Gastrocnemius medialis (tissue), 4 donors: ENCODE measurements around the gene OSGIN1.

Experiments used
- POLR2A ChIP-seq, 2 donors: fragments of 450-650 bp; IDR thresholded peaks; one replicate each; pipeline ENCODE4 v1.6.1; 2017; ENCODE audit warnings: antibody characterized with exemption in 2 of 2, mild to moderate bottlenecking in 2 of 2, moderate library complexity in 2 of 2
- TF ChIP-seq, protein P1 (sequence below), 5 experiments: fragments of 450-650 bp in 3 of 5; fragments of 200-600 bp in 2 of 5; sonication (generic) in 2 of 5; IDR thresholded peaks in 4 of 5; conservative IDR thresholded peaks in 1 of 5; 1 replicate in 4 of 5; 2 replicates in 1 of 5; pipeline ENCODE4 v1.5.1; 2016 to 2019; ENCODE audit warnings: antibody characterized with exemption in 5 of 5, mild to moderate bottlenecking in 3 of 5, moderate library complexity in 3 of 5

DNA sequence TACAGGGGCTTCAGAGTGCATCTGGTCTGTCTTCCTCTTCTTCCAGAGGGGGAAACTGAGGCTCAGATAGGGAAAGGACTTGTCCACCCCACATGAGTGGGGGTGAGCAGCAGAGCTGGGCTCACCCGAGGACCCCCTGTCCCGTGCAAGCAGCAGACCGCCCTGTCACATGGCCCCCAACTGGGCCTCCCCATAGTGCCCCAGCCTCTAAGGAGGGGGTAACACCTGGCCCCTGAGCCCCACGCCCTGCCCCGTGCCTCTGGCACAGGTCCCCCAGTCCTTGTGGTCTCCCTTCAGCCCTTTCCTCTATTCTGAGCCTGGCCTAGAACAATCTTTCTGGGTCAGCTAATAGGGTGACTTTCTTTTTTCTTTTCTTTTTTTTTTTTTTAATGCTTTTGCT, 8.6 kb downstream of the OSGIN1 start:
- TF ChIP-seq, protein P1, sequence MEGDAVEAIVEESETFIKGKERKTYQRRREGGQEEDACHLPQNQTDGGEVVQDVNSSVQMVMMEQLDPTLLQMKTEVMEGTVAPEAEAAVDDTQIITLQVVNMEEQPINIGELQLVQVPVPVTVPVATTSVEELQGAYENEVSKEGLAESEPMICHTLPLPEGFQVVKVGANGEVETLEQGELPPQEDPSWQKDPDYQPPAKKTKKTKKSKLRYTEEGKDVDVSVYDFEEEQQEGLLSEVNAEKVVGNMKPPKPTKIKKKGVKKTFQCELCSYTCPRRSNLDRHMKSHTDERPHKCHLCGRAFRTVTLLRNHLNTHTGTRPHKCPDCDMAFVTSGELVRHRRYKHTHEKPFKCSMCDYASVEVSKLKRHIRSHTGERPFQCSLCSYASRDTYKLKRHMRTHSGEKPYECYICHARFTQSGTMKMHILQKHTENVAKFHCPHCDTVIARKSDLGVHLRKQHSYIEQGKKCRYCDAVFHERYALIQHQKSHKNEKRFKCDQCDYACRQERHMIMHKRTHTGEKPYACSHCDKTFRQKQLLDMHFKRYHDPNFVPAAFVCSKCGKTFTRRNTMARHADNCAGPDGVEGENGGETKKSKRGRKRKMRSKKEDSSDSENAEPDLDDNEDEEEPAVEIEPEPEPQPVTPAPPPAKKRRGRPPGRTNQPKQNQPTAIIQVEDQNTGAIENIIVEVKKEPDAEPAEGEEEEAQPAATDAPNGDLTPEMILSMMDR (IDR thresholded peaks at IDR 0.05 in 4 of 5, conservative IDR thresholded peaks at IDR 0.05 in 1 of 5) = no peak
- no peak for TF ChIP-seq POLR2A (IDR thresholded peaks at IDR 0.05)
